MG63 (cell line): ENCODE data around the gene ELOA. TPM values are rescaled to one million over a fixed set of nuclear protein-coding genes. Genes with fewer than 3 reads are reported as not detected.
"Not testable (repeated sequence)": the region's sequence is repeated elsewhere in the genome, so short reads cannot be mapped to it uniquely, and the experiment has no call there.

Experiments
- DNase-seq: peaks from one replicate; pipeline ENCODE4 v3.0.0-alpha.2; 2020
- H3K27me3 ChIP-seq: fragments of 250-450 bp; sonication (Bioruptor Pico); 2 replicates; pipeline ENCODE4 v1.5.1; 2020; ENCODE audit warnings: mild to moderate bottlenecking, moderate library complexity
- H3K36me3 ChIP-seq: fragments of 250-450 bp; sonication (Bioruptor Pico); 2 replicates; pipeline ENCODE4 v1.5.1; 2020; ENCODE audit warnings: mild to moderate bottlenecking, moderate library complexity
- H3K4me3 ChIP-seq: fragments of 250-450 bp; sonication (Bioruptor Pico); 2 replicates; pipeline ENCODE4 v1.5.1; 2020; ENCODE audit warnings: mild to moderate bottlenecking, moderate library complexity
- H3K9me3 ChIP-seq: fragments of 250-450 bp; sonication (Bioruptor Pico); 2 replicates; pipeline ENCODE4 v1.5.1; 2020; ENCODE audit warnings: mild to moderate bottlenecking, moderate library complexity
- total RNA-seq: library from RNA; depleted of rRNA; stranded (reverse); fragments of >200 nt; shearing (Covaris generic); gene quantifications from 2 replicates; pipeline ENCODE4 v1.2.3, GENCODE V29; 2014; ENCODE audit warnings: low replicate concordance

The ELOA gene
- total RNA-seq, 1 experiment from 2014 or later, result 32.8 TPM

- DNase-seq, result no peak
- H3K27me3 ChIP-seq, result no peaks in the 10 kb centered on the region
- peaks cover 4% of the 10 kb centered on the region for H3K36me3 ChIP-seq
- H3K9me3 ChIP-seq, result no peaks in the 10 kb centered on the region
- no peak overlapping the region for H3K4me3 ChIP-seq
Observed at GRCh38 chr1:23726686-23727085, 16.6 kb upstream of the ELOA start.

GRCh38 chr1:23727362-23727811, 15.9 kb upstream of the ELOA start:
- H3K36me3 ChIP-seq, result peaks cover 7% of the 10 kb centered on the region
- no peaks in the 10 kb centered on the region for H3K27me3 ChIP-seq
- no peak overlapping the region for H3K4me3 ChIP-seq
- no peaks in the 10 kb centered on the region for H3K9me3 ChIP-seq
- peak; percentile 55 for DNase-seq

- Histone ChIP-seq H3K9me3 (no peaks in the 10 kb centered on the region), H3K4me3 (no peak overlapping the region), H3K27me3 (no peaks in the 10 kb centered on the region), H3K36me3 (peaks cover 7% of the 10 kb centered on the region)
- no peak for DNase-seq
Observed at GRCh38 chr1:23732363-23733224, 10.7 kb upstream of the ELOA start.

- not testable (repeated sequence) for H3K4me3 ChIP-seq, H3K36me3 ChIP-seq, H3K27me3 ChIP-seq, DNase-seq, H3K9me3 ChIP-seq
Observed at GRCh38 chr1:23733281-23733680, 10.0 kb upstream of the ELOA start.

GRCh38 chr1:23736437-23737134, 6.7 kb upstream of the ELOA start:
- Histone ChIP-seq H3K9me3 (no peaks in the 10 kb centered on the region), H3K4me3 (no peak overlapping the region), H3K27me3 (no peaks in the 10 kb centered on the region), H3K36me3 (peaks cover 8% of the 10 kb centered on the region)
- no peak for DNase-seq

GRCh38 chr1:23741609-23742008, 1.7 kb upstream of the ELOA start:
- Histone ChIP-seq H3K9me3 (no peaks in the 10 kb centered on the region), H3K27me3 (no peaks in the 10 kb centered on the region), H3K4me3 (no peak overlapping the region), H3K36me3 (peaks cover 20% of the 10 kb centered on the region)
- no peak for DNase-seq

GRCh38 chr1:23742670-23743286, 493 bp upstream of the ELOA start:
- no peak for DNase-seq
- H3K4me3 ChIP-seq, result peak overlapping the region; percentile 90
- H3K27me3 ChIP-seq, result no peaks in the 10 kb centered on the region
- H3K9me3 ChIP-seq, result no peaks in the 10 kb centered on the region
- peaks cover 30% of the 10 kb centered on the region for H3K36me3 ChIP-seq

GRCh38 chr1:23745515-23745914, 2.2 kb downstream of the ELOA start:
- Histone ChIP-seq H3K4me3 (no peak overlapping the region), H3K36me3 (peaks cover 54% of the 10 kb centered on the region), H3K9me3 (no peaks in the 10 kb centered on the region), H3K27me3 (no peaks in the 10 kb centered on the region)
- no peak for DNase-seq

- Histone ChIP-seq H3K27me3 (no peaks in the 10 kb centered on the region), H3K4me3 (no peak overlapping the region), H3K9me3 (no peaks in the 10 kb centered on the region), H3K36me3 (peaks cover 72% of the 10 kb centered on the region)
- no peak for DNase-seq
Observed at GRCh38 chr1:23748016-23748415, 4.7 kb downstream of the ELOA start.

- DNase-seq, result peak; percentile 30
- Histone ChIP-seq H3K36me3 (peaks cover 92% of the 10 kb centered on the region), H3K9me3 (no peaks in the 10 kb centered on the region), H3K4me3 (no peak overlapping the region), H3K27me3 (no peaks in the 10 kb centered on the region)
Observed at GRCh38 chr1:23751050-23751814, 8.0 kb downstream of the ELOA start.

- DNase-seq, result no peak
- H3K27me3 ChIP-seq, result no peaks in the 10 kb centered on the region
- no peaks in the 10 kb centered on the region for H3K9me3 ChIP-seq
- peaks cover 97% of the 10 kb centered on the region for H3K36me3 ChIP-seq
- no peak overlapping the region for H3K4me3 ChIP-seq
Observed at GRCh38 chr1:23751815-23752200, 8.5 kb downstream of the ELOA start.

- H3K27me3 ChIP-seq, result no peaks in the 10 kb centered on the region
- H3K36me3 ChIP-seq, result peaks cover 97% of the 10 kb centered on the region
- DNase-seq, result no peak
- no peaks in the 10 kb centered on the region for H3K9me3 ChIP-seq
- H3K4me3 ChIP-seq, result no peak overlapping the region
Observed at GRCh38 chr1:23752909-23753308, 9.6 kb downstream of the ELOA start.

- H3K36me3 ChIP-seq, result peaks cover 95% of the 10 kb centered on the region
- no peaks in the 10 kb centered on the region for H3K27me3 ChIP-seq
- no peaks in the 10 kb centered on the region for H3K9me3 ChIP-seq
- H3K4me3 ChIP-seq, result no peak overlapping the region
- DNase-seq, result peak; percentile 57
Observed at GRCh38 chr1:23756676-23757075, 13.4 kb downstream of the ELOA start.

- Histone ChIP-seq H3K4me3 (no peak overlapping the region), H3K27me3 (no peaks in the 10 kb centered on the region), H3K36me3 (peaks cover 90% of the 10 kb centered on the region)
Observed at GRCh38 chr1:23757812-23758211, 14.5 kb downstream of the ELOA start.

GRCh38 chr1:23759277-23759676, 16.0 kb downstream of the ELOA start:
- Histone ChIP-seq H3K4me3 (no peak overlapping the region), H3K36me3 (peaks cover 81% of the 10 kb centered on the region), H3K9me3 (no peaks in the 10 kb centered on the region), H3K27me3 (no peaks in the 10 kb centered on the region)
- no peak for DNase-seq

More at GRCh38 chr1:23757812-23758211, 14.5 kb downstream of the ELOA start:
- no peak for DNase-seq
- H3K9me3 ChIP-seq, result no peaks in the 10 kb centered on the region

- no peak overlapping the region for H3K4me3 ChIP-seq
- H3K36me3 ChIP-seq, result peaks cover 62% of the 10 kb centered on the region
- H3K27me3 ChIP-seq, result no peaks in the 10 kb centered on the region
- no peaks in the 10 kb centered on the region for H3K9me3 ChIP-seq
- no peak for DNase-seq
Observed at GRCh38 chr1:23763041-23763577, 19.8 kb downstream of the ELOA start.
